GM13977 (cell line): ENCODE measurements around the gene LHFPL5.

ENCODE experiments used
- DNase-seq: peaks from one replicate; pipeline ENCODE4 v3.0.0; 2012; ENCODE audit warnings: low spot score
- in situ Hi-C: fragments of 300-500 bp; cut with MboI; formaldehyde crosslinking; loops from one replicate; pipeline ENCODE4 v1.12.0; 2022; ENCODE audit warnings: low sequenced_read_pairs, low pct_unique_long_range_greater_than_20kb, mixed read lengths, inconsistent platforms; ENCODE audit not compliant: unreplicated experiment
- TF ChIP-seq, protein P1 (sequence below): IDR thresholded peaks from 2 replicates; pipeline ENCODE4 v1.5.1; 2012; ENCODE audit warnings: mild to moderate bottlenecking, control low read depth; ENCODE audit not compliant: insufficient read depth; ENCODE audit errors: extremely low read depth, missing control alignments

LHFPL5 gene

DNA sequence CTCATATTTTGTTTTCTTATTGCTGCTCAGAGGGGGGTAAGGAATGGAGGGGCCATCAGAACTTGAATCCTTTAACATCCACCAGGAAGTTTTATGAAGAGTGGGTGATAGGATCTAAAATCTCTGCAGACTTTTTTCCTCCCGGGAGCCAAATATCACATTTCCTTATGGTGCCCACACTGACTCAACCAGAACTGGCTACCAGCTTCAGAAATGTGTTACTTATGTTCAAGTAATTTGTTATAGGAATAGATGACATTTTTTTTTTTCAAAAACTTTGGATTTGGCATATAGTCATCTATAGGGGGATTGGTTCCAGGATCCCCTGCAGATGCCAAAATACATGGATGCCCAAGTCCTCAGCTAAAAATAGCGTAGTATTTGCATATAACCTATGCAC, 18.4 kb downstream of the LHFPL5 start:
- no peak for DNase-seq
- TF ChIP-seq, protein P1, sequence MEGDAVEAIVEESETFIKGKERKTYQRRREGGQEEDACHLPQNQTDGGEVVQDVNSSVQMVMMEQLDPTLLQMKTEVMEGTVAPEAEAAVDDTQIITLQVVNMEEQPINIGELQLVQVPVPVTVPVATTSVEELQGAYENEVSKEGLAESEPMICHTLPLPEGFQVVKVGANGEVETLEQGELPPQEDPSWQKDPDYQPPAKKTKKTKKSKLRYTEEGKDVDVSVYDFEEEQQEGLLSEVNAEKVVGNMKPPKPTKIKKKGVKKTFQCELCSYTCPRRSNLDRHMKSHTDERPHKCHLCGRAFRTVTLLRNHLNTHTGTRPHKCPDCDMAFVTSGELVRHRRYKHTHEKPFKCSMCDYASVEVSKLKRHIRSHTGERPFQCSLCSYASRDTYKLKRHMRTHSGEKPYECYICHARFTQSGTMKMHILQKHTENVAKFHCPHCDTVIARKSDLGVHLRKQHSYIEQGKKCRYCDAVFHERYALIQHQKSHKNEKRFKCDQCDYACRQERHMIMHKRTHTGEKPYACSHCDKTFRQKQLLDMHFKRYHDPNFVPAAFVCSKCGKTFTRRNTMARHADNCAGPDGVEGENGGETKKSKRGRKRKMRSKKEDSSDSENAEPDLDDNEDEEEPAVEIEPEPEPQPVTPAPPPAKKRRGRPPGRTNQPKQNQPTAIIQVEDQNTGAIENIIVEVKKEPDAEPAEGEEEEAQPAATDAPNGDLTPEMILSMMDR, result no peak
- in situ Hi-C loops, result no loop called here

DNA sequence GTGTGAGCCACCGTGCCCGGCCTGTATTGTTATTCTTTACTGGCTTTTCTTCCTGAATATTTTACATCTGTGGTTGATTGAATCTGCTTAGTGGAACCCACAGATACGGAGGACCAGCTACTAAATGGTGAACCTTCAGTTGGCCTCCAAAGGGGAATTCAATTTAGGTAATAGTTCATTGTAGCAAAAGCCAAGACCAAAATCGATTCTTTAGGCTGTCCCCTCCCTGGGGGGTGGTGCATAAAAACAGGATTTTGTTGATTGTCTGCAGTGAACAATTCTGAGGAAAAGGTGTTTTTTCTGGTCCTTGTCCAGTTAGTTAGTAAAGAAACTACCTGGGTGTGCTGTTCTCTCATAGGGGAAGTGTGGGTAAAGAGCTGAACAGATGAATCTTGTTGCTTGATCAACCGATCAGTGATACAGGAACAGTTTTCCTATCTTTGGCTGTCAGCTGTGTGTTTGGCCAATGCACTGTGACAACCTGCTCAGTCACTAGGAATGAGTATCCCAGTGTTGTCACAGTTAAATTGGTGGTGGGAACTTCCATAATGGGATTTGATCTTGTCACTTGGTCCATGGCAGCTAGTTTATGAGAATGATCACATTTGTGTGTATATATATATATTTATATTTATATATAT, 19.5 kb downstream of the LHFPL5 start:
- in situ Hi-C loops, result no loop called here
- no peak for DNase-seq
- TF ChIP-seq, protein P1, result no peak

DNA sequence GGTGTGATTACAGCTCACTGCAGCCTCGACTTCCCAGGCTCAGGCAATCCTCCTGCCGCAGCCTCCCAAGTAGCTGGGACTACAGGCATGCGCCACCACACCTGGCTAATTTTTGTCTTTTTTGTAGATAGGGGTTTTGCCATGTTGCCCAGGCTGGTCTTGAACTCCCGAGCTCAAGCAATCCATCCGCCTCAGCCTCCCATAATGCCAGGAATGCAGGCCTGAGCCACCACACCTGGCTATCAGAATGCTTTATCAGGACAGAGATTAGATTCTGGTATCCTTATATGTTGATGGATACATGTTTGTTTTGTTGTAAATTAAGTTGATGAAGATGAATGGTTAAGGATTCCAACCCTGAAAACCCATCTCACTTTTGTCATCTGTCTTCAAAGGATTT, 24.2 kb downstream of the LHFPL5 start:
- in situ Hi-C loops, result no loop called here
- TF ChIP-seq, protein P1, result no peak
- no peak for DNase-seq

DNA sequence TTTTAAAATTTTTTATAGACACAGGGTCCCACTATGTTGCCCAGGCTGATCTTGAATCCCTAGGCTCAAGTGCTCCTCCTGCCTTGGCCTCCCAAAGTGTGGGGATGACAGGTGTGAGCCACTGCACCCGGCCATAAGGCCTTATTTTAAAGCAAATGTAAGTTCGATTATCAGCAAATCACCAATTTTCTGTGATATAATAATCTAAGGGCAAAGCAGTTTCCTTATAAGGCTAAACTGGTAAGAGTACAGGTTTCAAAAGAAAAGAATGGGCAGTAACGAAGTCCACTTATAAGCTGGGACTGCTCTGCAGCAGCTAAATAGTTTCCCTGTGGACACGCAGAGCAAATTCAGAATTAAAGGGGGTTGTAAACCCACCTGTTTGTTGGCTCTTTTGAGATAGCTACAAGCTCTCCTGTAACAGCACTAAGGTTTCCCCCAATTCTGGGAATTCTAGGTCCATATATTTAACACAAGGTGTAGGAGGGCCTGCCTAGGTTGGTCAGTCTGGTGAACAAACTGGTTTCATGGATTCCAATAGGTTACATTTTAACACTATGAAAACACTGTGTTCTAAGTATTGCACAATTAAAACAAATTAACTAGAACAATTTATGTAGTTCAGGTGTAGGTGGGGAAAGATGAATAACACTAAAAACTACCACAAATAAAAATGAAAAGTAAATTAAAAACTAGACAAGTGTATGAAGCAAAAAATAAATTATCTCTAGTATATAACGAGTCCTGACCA, 26.3 kb downstream of the LHFPL5 start:
- DNase-seq, result no peak
- TF ChIP-seq, protein P1, result no peak
- in situ Hi-C loops, result no loop called here

DNA sequence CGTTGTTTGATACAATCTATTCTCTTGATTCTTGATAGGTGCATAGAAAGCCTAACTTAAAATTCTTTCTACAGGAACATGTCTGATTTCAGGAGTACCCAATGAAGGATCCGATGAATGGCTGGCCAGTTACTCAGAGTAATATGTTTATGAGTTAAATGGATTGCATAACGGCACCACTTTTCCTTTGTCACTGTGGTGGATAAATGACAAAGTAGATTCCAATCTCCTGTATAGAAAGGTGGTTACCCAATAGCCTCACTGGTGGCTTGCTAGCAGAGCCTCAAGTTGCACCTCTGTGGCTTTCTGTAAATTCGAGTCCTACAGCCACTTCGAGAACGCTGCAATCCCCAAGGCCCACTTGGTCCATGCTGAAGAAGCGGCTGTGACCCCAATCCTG, 28.4 kb downstream of the LHFPL5 start:
- no peak for DNase-seq
- TF ChIP-seq, protein P1, result no peak
- in situ Hi-C loops, result no loop called here

DNA sequence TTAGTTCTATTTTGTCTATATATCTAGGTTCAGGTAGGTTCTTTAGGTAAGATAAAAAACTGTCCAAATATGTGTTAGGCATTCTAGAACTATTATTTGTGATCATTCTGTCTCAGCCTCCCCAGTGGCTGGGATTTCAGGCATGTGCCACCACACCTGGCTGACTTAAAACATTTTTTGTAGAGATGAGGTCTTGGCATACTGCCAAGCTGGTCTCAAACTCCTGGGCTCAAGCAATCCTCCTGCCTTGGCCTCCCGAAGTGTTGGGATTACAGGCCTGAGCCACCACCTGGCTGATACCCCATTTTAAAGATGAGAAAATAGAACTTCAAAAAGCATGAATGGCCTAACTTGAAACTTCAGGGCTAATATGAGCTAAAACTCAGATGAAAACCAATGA, 33.9 kb downstream of the LHFPL5 start:
- in situ Hi-C loops, result no loop called here
- TF ChIP-seq, protein P1, result no peak
- no peak for DNase-seq
